GM13976 (cell line): ENCODE measurements around the gene GPC6.
"Not testable (repeated sequence)": the region's sequence is repeated elsewhere in the genome, so short reads cannot be mapped to it uniquely, and the experiment has no call there.

Experiments used
- DNase-seq: peaks from one replicate; pipeline ENCODE4 v3.0.0; 2012; ENCODE audit warnings: low spot score
- CTCF ChIP-seq: IDR thresholded peaks from 2 replicates; pipeline ENCODE4 v1.5.1; 2012; ENCODE audit warnings: borderline replicate concordance, mild to moderate bottlenecking; ENCODE audit not compliant: insufficient read depth; ENCODE audit errors: extremely low read depth, missing control alignments, control extremely low read depth
- in situ Hi-C: fragments of 300-500 bp; cut with MboI; formaldehyde crosslinking; loops from one replicate; pipeline ENCODE4 v1.12.0; 2022; ENCODE audit warnings: low sequenced_read_pairs, mixed read lengths, inconsistent platforms; ENCODE audit not compliant: unreplicated experiment

Gene GPC6

GRCh38 chr13:94209117-94209516 is 982.5 kb downstream of the GPC6 start:
- in situ Hi-C loops, result no loop called here
- DNase-seq, result no peak
- TF ChIP-seq CTCF, result no peak

- in situ Hi-C loops, DNase-seq: not testable (repeated sequence)
These were observed 983.3 kb downstream of the GPC6 start for GRCh38 chr13:94209913-94210312.

GRCh38 chr13:94210816-94211215 is 984.2 kb downstream of the GPC6 start:
- peak; percentile 16 for DNase-seq
- no peak for TF ChIP-seq CTCF
- in situ Hi-C loops, result no loop called here

- DNase-seq, result no peak
- no peak for TF ChIP-seq CTCF
- in situ Hi-C loops, result no loop called here
These were observed 985.6 kb downstream of the GPC6 start for GRCh38 chr13:94212196-94212595.

- no peak for TF ChIP-seq CTCF
- in situ Hi-C loops, result no loop called here
- no peak for DNase-seq
These were observed 987.5 kb downstream of the GPC6 start for GRCh38 chr13:94214121-94214520.

- DNase-seq, result no peak
- in situ Hi-C loops, result no loop called here
- TF ChIP-seq CTCF, result no peak
These were observed 988.4 kb downstream of the GPC6 start for GRCh38 chr13:94214975-94215374.

GRCh38 chr13:94216476-94216875 is 989.9 kb downstream of the GPC6 start:
- no peak for DNase-seq
- TF ChIP-seq CTCF, result no peak
- in situ Hi-C loops, result no loop called here
